ENCODE measurements around the gene GLTP.
"Not testable (repeated sequence)": the region's sequence is repeated elsewhere in the genome, so short reads cannot be mapped to it uniquely, and the experiment has no call there.

The GLTP gene

DNA sequence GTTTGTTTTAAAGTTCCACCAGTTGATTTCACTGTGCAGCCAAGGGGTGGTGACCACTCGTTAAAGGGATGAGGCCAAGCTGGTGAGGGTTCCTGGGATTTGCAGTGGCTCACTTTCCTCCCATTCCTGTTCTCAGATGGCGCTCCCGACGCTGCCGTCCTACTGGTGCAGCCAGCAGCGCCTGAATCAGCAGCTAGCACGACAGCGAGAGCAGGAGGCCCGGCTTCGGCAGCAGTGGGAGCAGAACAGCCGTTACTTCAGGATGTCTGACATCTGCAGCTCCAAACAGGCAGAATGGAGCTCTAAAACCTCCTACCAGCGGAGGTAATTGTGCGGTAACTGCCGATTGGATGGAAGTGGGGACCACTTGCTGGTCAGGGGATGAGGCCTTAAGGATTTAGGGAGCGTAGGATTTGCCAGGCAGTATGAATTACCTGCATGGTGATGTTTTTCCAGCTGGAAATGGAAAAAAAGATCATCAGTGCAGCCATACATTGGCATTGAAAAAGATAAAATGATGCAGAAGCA, 22.6 kb upstream of the GLTP start:
- no peak for FAIRE-seq
- DNase-seq (ENCODE audit: low spot score), result no peak

- FAIRE-seq (no peak), DNase-seq (ENCODE audit: low spot score) (no peak)
Measured at GRCh38 chr12:109900752-109901580, 20.6 kb upstream of the GLTP start.

GRCh38 chr12:109899783-109900751, 19.7 kb upstream of the GLTP start, which contains the start of gene TCHP:
TSS of gene TCHP (plus strand) at chr12:109900274. CDS start at chr12:109903027, 2,753 bp downstream.
- DNase-seq (ENCODE audit: low spot score) (peak; percentile 73), FAIRE-seq (no peak)

DNA sequence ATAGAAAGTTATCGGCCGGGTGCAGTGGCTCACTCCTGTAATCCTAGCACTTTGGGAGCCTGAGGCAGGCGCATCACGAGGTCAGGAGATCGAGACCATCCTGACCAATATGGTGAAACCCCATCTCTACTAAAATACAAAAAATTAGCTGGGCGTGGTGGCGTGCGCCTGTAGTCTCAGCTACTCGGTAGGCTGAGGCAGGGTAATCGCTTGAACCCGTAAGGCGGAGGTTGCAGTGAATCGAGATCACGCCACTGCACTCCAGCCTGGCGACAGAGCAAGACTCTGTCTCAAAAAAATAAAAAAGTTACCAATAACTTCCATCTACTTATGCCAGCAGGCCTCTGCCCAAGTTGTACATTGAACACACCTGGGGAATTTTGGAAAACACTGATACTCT, 19.0 kb upstream of the GLTP start:
- FAIRE-seq; DNase-seq (ENCODE audit: low spot score): not testable (repeated sequence)

- FAIRE-seq (no peak), DNase-seq (ENCODE audit: low spot score) (no peak)
Measured at GRCh38 chr12:109897029-109897428, 16.7 kb upstream of the GLTP start.

DNA sequence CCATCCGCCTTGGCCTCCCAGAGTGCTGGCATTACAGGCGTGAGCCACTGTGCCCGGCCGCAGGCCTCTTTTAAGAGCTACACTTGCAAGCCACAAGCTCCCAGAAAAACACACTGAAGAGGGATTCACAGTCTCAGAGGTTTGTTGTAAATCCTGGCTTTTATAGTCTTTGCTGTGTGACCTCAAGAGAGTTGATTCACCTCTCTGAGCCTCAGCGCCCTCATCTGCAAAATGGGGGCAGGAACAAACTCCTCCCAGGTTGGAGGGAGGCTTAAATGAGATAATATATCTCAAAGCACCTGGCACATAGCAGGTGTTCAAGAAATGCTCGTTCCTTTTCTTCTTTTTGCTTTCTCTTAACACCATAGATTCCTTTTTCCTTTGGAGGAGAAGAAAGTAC, 15.8 kb upstream of the GLTP start:
- FAIRE-seq, result no peak
- DNase-seq (ENCODE audit: low spot score), result no peak

GRCh38 chr12:109894939-109895338, 14.6 kb upstream of the GLTP start:
- no peak for DNase-seq (ENCODE audit: low spot score)
- no peak for FAIRE-seq

DNA sequence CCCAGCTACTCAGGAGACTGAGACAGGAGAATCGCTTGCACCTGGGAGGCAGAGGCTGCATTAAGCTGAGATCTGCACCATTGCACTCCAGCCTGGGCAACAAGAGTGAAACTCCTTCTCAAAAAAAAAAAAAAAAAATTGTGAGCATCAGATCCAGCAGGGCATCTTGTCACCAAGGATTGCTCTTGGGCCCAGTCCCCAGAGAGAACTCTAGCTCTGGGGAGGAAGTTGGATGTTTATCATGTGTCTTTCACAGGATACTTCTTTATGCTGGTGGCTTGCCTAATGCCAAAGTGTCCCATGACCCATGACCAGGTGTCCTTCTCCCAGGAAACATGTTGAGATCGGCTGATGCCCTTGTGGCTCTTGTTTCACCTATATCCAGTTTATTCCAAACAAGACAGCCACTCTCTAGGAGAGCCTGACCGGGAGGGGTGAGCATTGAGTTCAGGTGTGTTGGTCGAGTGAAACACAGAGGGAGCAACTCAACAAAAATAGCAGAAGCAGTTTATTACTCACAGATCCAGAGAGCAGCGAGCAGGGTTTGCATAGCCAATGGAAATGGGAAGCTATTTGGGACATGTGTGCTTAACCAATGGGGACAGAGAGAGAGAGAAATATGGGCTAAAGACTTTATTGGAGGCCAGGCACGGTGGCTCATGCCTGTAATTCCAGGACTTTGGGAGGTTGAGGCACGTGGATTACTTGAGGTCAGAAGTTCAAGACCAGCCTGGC, 13.1 kb upstream of the GLTP start:
- FAIRE-seq (no peak), DNase-seq (ENCODE audit: low spot score) (no peak)

- FAIRE-seq, result no peak
Measured at GRCh38 chr12:109892748-109893147, 12.4 kb upstream of the GLTP start.

DNA sequence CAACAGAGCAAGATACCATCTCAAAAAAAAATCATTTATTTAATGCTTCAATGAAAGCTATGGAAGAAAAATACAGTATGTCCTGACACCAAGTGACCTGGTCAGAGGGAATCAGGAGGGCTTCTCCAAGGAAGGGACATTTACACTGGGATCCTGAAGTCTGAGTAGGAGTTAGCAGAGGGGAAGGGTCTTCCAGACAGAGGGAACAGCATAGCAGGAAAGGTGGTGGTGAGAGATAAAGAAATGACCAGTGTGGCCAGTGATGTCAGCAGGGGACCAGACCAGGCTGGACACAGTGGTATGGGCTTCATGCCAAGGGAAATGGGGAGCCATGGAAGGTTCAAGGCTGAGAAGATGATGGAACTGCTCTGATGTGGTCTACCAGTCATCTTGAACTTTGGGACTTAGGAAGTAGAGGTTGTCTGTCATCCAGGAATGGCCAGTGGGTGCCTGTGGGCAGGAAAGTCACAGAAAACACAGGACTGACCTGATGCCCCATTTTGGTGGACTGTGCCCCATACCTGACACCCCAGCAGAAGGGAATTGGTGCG, 11.9 kb upstream of the GLTP start:
- FAIRE-seq, result no peak
- no peak for DNase-seq (ENCODE audit: low spot score)

More at GRCh38 chr12:109892748-109893147, 12.4 kb upstream of the GLTP start:
- no peak for DNase-seq (ENCODE audit: low spot score)

GRCh38 chr12:109891731-109892130, 11.4 kb upstream of the GLTP start:
- not testable (repeated sequence) for FAIRE-seq

DNA sequence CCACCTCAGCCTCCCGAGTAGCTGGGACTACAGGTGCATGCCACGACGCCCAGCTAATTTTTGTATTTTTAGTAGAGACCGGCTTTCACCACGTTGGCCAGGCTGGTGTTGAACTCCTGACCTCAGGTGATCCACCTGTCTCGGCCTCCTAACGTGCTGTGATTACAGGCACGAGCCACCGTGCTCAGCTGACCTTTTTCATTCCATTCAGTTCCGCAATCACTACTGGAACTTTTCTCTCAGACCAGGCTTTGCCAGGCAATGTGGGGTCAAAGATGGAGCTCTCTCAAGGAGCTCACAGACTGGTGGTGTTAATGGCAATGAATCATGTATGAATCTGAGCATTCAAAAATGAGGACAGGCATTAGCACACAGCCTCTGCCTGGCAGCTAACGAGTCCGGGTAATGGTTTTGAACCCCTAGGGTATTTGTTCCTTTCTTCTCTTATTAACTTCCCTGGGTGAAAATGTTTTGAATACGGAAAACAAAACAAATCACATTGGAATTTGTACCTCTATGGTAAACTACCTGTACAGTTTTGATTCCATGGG, 10.4 kb upstream of the GLTP start:
- FAIRE-seq, result no peak
- no peak for DNase-seq (ENCODE audit: low spot score)

More at GRCh38 chr12:109891731-109892130, 11.4 kb upstream of the GLTP start:
- DNase-seq (ENCODE audit: low spot score), result not testable (repeated sequence)

- FAIRE-seq (no peak), DNase-seq (ENCODE audit: low spot score) (peak; percentile 71)
Measured at GRCh38 chr12:109888179-109889020, 8.1 kb upstream of the GLTP start.

DNA sequence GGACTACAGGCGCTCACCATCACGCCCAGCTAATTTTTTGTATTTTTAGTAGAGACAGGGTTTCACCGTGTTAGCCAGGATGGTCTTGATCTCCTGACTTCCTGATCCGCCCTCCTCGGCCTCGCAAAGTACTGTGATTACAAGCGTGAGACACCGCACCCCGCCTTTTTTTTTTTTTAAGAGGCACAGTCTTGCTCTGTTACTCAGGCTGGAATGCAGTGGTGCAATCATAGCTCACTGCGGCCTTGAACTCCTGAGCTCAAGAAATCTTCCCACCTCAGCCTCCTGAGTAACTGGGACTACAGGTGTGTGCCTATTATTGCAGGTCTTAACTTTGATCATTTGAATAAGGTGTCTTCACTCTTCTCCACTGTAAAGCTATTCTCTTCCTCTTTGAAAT, 5.3 kb upstream of the GLTP start:
- FAIRE-seq (no peak), DNase-seq (ENCODE audit: low spot score) (no peak)

GRCh38 chr12:109883461-109883860, 3.1 kb upstream of the GLTP start:
- no peak for FAIRE-seq
- no peak for DNase-seq (ENCODE audit: low spot score)

GRCh38 chr12:109881752-109882151, 1.4 kb upstream of the GLTP start:
- no peak for DNase-seq (ENCODE audit: low spot score)
- no peak for FAIRE-seq

DNA sequence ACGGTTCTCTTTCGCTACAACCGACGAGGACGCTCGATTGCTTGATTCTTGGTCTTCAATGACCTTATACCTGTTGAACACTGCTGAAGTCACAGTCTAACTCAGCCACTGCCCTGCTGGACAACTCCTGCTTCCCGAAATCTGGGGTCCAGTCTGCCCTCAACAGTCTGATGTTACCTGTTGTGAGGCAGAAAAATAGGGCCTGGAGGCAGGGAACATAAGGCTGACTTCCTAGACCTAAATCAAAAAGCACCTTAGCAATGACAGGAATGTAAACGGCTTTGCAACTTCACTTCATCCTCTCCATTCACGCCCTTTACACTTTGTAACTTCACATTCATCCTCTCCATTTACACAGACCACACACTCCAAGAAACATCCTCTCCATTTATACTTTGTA, 597 bp upstream of the GLTP start:
- no peak for DNase-seq (ENCODE audit: low spot score)
- FAIRE-seq, result no peak

- DNase-seq (ENCODE audit: low spot score) (no peak), FAIRE-seq (no peak)
Measured at GRCh38 chr12:109879351-109880042, 844 bp downstream of the GLTP start.

- FAIRE-seq (no peak), DNase-seq (ENCODE audit: low spot score) (no peak)
Measured at GRCh38 chr12:109878749-109879148, 1.6 kb downstream of the GLTP start.

All from RCC 7860 (cell line).